A172 (cell line): ENCODE results near the gene DNAAF1. TPM values are rescaled to one million over a fixed set of nuclear protein-coding genes. Genes with fewer than 3 reads are reported as not detected.

Experiments used
- DNase-seq: peaks from one replicate; pipeline ENCODE4 v3.0.0-alpha.2; 2015; ENCODE audit warnings: low spot score
- total RNA-seq: library from RNA; depleted of rRNA; stranded (reverse); fragments of >200 nt; shearing (Covaris generic); gene quantifications from 2 replicates; pipeline ENCODE4 v1.2.3, GENCODE V29; 2014

The DNAAF1 gene
- total RNA-seq, 1 experiment from 2014 or later: 0.88 TPM

- DNase-seq: no peak
Measured at GRCh38 chr16:84124257-84125073, 20.6 kb upstream of the DNAAF1 start.

GRCh38 chr16:84131117-84131516, 14.0 kb upstream of the DNAAF1 start:
- DNase-seq: no peak

GRCh38 chr16:84132527-84133285, 12.4 kb upstream of the DNAAF1 start:
- DNase-seq: no peak

- DNase-seq: no peak
Measured at GRCh38 chr16:84136331-84137125, 8.6 kb upstream of the DNAAF1 start.

DNA sequence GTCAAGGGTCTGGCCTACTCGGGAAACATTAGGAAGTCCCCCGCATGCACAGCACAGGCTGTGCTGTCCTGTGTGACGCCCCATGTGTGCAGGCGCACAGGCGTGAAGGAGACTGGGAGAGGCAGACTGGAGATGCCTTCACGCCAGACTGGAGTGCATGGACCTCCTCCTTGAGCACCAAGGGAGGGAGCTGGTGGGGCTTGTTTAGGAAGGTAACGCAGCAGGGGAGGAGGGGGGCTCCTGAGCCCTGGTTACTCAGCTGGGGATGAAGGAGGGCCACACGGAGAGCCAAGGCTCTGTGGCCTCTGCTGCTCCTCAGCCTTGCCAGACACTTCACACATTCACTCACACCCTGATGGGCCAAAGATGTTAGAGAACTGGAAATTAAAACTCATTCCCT, 7.8 kb upstream of the DNAAF1 start:
- DNase-seq: no peak

- no peak for DNase-seq
Measured at GRCh38 chr16:84137769-84138357, 7.2 kb upstream of the DNAAF1 start.

DNA sequence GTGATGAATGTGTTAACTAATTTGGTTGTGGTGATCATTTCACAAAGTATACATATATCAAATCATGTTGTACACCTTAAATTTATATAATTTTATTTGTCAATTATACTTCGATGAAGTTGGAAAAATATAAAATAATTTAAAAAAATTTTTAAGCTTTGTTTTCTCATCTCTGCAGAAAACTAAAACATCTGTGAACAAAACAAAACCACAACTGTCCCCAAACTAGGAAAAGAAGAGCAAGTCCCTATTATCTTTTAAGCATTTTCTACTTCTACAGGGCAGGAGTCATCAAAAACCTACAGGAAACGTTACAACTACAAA, 6.6 kb upstream of the DNAAF1 start:
- DNase-seq: no peak

DNA sequence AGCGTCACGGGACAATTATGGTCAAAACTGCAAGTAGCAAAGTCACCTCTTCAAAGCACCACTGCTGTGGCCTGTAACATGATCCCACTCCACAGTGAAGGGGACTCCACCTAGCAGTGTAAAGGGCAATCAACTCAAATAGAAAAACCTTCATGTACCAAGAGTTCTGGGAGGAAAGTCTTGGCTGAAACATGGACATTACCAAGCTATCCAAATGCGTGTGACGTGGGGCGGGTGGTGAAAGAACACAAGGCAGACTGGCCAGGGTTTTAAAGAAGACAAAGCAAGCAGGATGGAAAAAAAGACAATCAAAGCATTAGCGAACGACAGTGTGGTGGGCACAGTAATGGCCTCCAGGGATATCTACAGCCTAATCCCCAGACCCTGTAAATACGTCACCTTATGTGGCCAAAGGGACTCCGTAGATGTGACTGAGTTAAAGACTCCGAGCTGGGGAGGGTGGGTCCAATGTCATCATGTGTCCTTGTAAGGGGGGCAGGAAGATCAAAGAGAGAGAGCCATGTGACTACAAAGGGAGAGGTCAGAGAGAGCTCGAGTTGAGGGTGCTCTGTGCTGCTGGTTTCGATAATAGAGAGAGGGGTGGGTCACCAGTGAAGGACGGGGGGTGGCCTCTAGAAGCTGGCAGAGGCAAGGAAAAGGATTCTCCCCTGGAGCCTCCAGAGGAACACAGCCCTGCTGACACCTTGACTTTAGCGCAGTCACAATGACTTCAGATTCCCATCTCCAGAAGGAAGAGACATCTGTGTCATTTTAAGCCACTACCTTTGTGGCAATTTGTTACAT, 6.1 kb upstream of the DNAAF1 start:
- peak; percentile 80 for DNase-seq

- no peak for DNase-seq
Measured at GRCh38 chr16:84139628-84140258, 5.4 kb upstream of the DNAAF1 start.

- DNase-seq: no peak
Measured at GRCh38 chr16:84141143-84141670, 3.9 kb upstream of the DNAAF1 start.

DNA sequence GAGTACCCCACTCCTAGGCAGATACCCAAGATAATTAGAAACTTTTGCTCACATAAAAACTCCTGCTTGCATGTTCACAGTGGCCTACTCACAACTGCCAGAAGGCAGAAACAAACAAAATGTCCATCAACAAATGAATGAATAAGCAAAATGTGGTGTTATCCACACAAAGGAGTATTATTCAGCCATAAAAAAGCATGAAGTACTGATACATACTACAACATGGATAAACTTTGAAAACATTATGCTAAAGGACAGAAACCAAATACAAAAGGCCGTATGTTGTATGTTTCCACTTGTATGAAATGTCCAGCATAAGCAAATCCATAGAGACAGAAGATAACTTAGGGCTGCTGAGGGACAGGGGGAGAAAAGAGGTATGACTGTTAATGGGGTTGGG, 2.0 kb upstream of the DNAAF1 start:
- DNase-seq: no peak

DNA sequence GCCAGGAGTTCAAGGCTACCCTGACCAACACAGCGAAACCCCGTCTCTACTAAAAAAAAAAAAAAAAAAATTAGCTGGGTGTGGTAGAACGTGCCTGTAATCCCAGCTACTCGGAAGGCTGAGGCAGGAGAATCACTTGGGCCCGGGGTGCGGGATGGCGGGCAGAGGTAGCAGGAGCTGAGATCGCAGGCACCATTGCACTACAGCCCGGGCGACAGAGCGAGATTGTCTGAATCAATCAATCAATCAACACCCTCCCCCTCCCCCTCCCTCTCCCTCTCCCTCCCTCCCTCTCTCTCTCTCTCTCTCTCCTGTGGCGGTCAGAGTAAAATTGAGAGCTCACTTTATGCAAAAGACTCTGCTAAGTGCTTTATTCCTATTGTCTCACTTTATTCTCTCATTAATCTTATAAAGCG, 1.3 kb upstream of the DNAAF1 start:
- no peak for DNase-seq

GRCh38 chr16:84144209-84144858, 774 bp upstream of the DNAAF1 start:
- no peak for DNase-seq

- DNase-seq: no peak
Measured at GRCh38 chr16:84150926-84151325, 5.8 kb downstream of the DNAAF1 start.

- DNase-seq: no peak
Measured at GRCh38 chr16:84153660-84154214, 8.6 kb downstream of the DNAAF1 start.

- no peak for DNase-seq
Measured at GRCh38 chr16:84155226-84155625, 10.1 kb downstream of the DNAAF1 start.

DNA sequence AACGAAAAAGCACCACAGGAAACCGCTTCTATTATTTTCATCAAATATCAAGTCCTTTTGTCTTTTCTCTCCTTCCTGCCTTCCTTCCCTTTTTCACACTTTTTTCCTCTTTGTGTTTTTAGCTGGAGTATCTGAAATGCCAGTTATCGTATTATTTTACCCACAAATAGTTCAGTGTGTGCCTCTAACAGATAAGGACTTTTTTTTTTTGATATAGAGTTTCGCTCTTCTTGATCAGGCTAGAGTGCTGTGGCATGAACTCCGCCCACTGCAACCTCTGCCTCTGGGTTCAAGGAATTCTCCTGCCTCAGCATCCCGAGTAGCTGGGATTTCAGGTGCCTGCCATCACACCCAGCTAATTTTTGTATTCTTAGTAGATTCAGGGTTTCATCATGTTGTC, 10.7 kb downstream of the DNAAF1 start:
- DNase-seq: no peak

GRCh38 chr16:84156342-84156784, 11.3 kb downstream of the DNAAF1 start:
- peak; percentile 54 for DNase-seq

GRCh38 chr16:84159007-84159406, 13.9 kb downstream of the DNAAF1 start:
- no peak for DNase-seq

GRCh38 chr16:84159800-84160199, 14.7 kb downstream of the DNAAF1 start:
- DNase-seq: no peak
